IMR-90 (cell line): ENCODE results near the gene SDK1. TPM values are rescaled to one million over a fixed set of nuclear protein-coding genes. Genes with fewer than 3 reads are reported as not detected.

ENCODE experiments used
- ATAC-seq: fragments of 200-7000 bp; cut with Tn5 transposase; 2 replicates; pipeline ENCODE4 v1.9.1; 2020; ENCODE audit warnings: low read depth, mild to moderate bottlenecking, moderate library complexity
- BruUV-seq: library from RNA; stranded (reverse); fragments of 400-500 nt; replicated peaks from 2 replicates; lab custom pipeline; 2021; lab: Mats Ljungman, UMichigan
- CTCF ChIA-PET: fragments of 300-600 bp; formaldehyde crosslinking; extraction: SDS; loops from one replicate; lab custom pipeline; 2021; ENCODE audit warnings: antibody characterized with exemption; lab: Yijun Ruan, JAX
- POLR2A ChIA-PET: fragments of 300-600 bp; sonication (Branson Sonifier 250); formaldehyde crosslinking; loops from one replicate; lab custom pipeline; 2022; ENCODE audit warnings: antibody characterized with exemption; ENCODE audit not compliant: unreplicated experiment; lab: Charles Lee
- DNase-seq: peaks from one replicate; pipeline ENCODE4 v3.0.0; 2013
- H2AFZ ChIP-seq: replicated peaks from 2 replicates; pipeline ENCODE3; 2013; ENCODE audit warnings: low read length, mild to moderate bottlenecking; ENCODE audit not compliant: poor library complexity
- H2AK5ac ChIP-seq: 2 replicates; pipeline ENCODE4 v1.6.1; 2013; ENCODE audit warnings: low read depth, low read length, inconsistent platforms
- H2AK9ac ChIP-seq: replicated peaks from 2 replicates; pipeline ENCODE3; 2013; ENCODE audit warnings: mild to moderate bottlenecking, low read depth, low read length, moderate library complexity; ENCODE audit not compliant: poor library complexity
- H2BK120ac ChIP-seq: 2 replicates; pipeline ENCODE4 v1.6.1; 2013; ENCODE audit warnings: low read depth, low read length, inconsistent platforms
- H2BK15ac ChIP-seq: 3 replicates; pipeline ENCODE4 v1.6.1; 2013; ENCODE audit warnings: low read depth, low read length, inconsistent platforms
- H2BK20ac ChIP-seq: 2 replicates; pipeline ENCODE4 v1.6.1; 2013; ENCODE audit warnings: low read depth, mild to moderate bottlenecking, inconsistent platforms, low read length, moderate library complexity
- H2BK5ac ChIP-seq: 2 replicates; pipeline ENCODE4 v1.6.1; 2013; ENCODE audit warnings: mild to moderate bottlenecking, low read depth, low read length, inconsistent platforms; ENCODE audit not compliant: poor library complexity, severe bottlenecking
- H3K14ac ChIP-seq: replicated peaks from 2 replicates; pipeline ENCODE4 v1.6.1; 2013; ENCODE audit warnings: low read depth, low read length, inconsistent platforms
- H3K18ac ChIP-seq: 2 replicates; pipeline ENCODE4 v1.6.1; 2013; ENCODE audit warnings: low read depth, low read length, control low read depth
- H3K23ac ChIP-seq: 2 replicates; pipeline ENCODE4 v1.6.1; 2013; ENCODE audit warnings: low read depth, low read length, inconsistent platforms
- H3K27ac ChIP-seq: 2 replicates; pipeline ENCODE4 v1.5.1; 2013; ENCODE audit warnings: mild to moderate bottlenecking, control low read depth, low read length; ENCODE audit not compliant: insufficient read depth
- H3K27me3 ChIP-seq: 2 replicates; pipeline ENCODE4 v1.6.1; 2013; ENCODE audit warnings: low read length; ENCODE audit not compliant: control insufficient read depth, insufficient read depth
- H3K36me3 ChIP-seq: 2 replicates; pipeline ENCODE4 v1.6.1; 2013; ENCODE audit warnings: low read length, mixed read lengths; ENCODE audit not compliant: control insufficient read depth, insufficient read depth
- H3K4ac ChIP-seq: 2 replicates; pipeline ENCODE4 v1.6.1; 2013; ENCODE audit warnings: low read depth, low read length, inconsistent platforms
- H3K4me1 ChIP-seq: 2 replicates; pipeline ENCODE4 v1.6.1; 2013; ENCODE audit warnings: low read length, mixed read lengths; ENCODE audit not compliant: control insufficient read depth, insufficient read depth
- H3K4me2 ChIP-seq: 2 replicates; pipeline ENCODE4 v1.6.1; 2013; ENCODE audit warnings: low read depth, mild to moderate bottlenecking, control low read depth, low read length, moderate library complexity
- H3K4me3 ChIP-seq: 2 replicates; pipeline ENCODE4 v1.5.1; 2013; ENCODE audit warnings: low read depth, mild to moderate bottlenecking, control low read depth, low read length, moderate library complexity; ENCODE audit not compliant: insufficient read depth
- H3K56ac ChIP-seq: 2 replicates; pipeline ENCODE4 v1.6.1; 2013; ENCODE audit warnings: low read length, inconsistent platforms; ENCODE audit not compliant: insufficient read depth; ENCODE audit errors: extremely low read depth
- H3K79me1 ChIP-seq, 2 experiments: 2 replicates each; pipeline ENCODE4 v1.6.1; 2013; ENCODE audit warnings: low read length in 2 of 2, inconsistent platforms in 1 of 2, low read depth in 1 of 2
- H3K9ac ChIP-seq: 2 replicates; pipeline ENCODE4 v1.6.1; 2013; ENCODE audit warnings: low read depth, low read length, control low read depth
- H3K9me1 ChIP-seq: 2 replicates; pipeline ENCODE4 v1.6.1; 2013; ENCODE audit warnings: low read length, inconsistent platforms; ENCODE audit not compliant: insufficient read depth
- H3K9me3 ChIP-seq: 2 replicates; pipeline ENCODE4 v1.6.1; 2013; ENCODE audit warnings: low read length; ENCODE audit not compliant: control insufficient read depth, insufficient read depth
- H4K20me1 ChIP-seq: 2 replicates; pipeline ENCODE4 v1.6.1; 2013; ENCODE audit warnings: low read length, inconsistent platforms; ENCODE audit not compliant: insufficient read depth
- H4K5ac ChIP-seq: 2 replicates; pipeline ENCODE4 v1.6.1; 2013; ENCODE audit warnings: mild to moderate bottlenecking, low read depth, low read length, control low read depth
- H4K8ac ChIP-seq, 2 experiments: 2 replicates each; pipeline ENCODE4 v1.6.1; 2013; ENCODE audit warnings: low read depth in 2 of 2, low read length in 2 of 2, control low read depth in 1 of 2, inconsistent platforms in 1 of 2
- H4K91ac ChIP-seq: 2 replicates; pipeline ENCODE4 v1.6.1; 2013; ENCODE audit warnings: low read depth, low read length, inconsistent platforms; ENCODE audit not compliant: insufficient read depth
- BHLHE40 ChIP-seq: fragments of 150-350 bp; IDR thresholded peaks from 2 replicates; pipeline ENCODE4 v1.6.1; 2016; ENCODE audit warnings: mild to moderate bottlenecking, low read depth, low read length
- CEBPB ChIP-seq: IDR thresholded peaks from 2 replicates; pipeline ENCODE4 v1.6.1; 2012; ENCODE audit warnings: low read depth, low read length, improper control_type of control experiment
- CHD1 ChIP-seq: IDR thresholded peaks from 2 replicates; pipeline ENCODE4 v1.6.1; 2012; ENCODE audit warnings: low read depth, low read length, improper control_type of control experiment
- CTCF ChIP-seq: conservative IDR thresholded peaks from 2 replicates; pipeline ENCODE4 v1.5.1; 2012; ENCODE audit warnings: mild to moderate bottlenecking, low read depth, low read length, improper control_type of control experiment
- ELK1 ChIP-seq: fragments of 150-350 bp; IDR thresholded peaks from 2 replicates; pipeline ENCODE4 v1.6.1; 2016; ENCODE audit warnings: low read depth, mild to moderate bottlenecking, low read length, moderate library complexity, borderline replicate concordance
- FOS ChIP-seq: fragments of 150-350 bp; IDR thresholded peaks from 2 replicates; pipeline ENCODE4 v1.6.1; 2016; ENCODE audit warnings: low read depth, low read length
- MAFK ChIP-seq: IDR thresholded peaks from 2 replicates; pipeline ENCODE4 v1.6.1; 2012; ENCODE audit warnings: low read depth, low read length, improper control_type of control experiment
- MAZ ChIP-seq: IDR thresholded peaks from 2 replicates; pipeline ENCODE4 v1.6.1; 2012; ENCODE audit warnings: low read depth, mild to moderate bottlenecking, low read length, improper control_type of control experiment, moderate library complexity, borderline replicate concordance
- MXI1 ChIP-seq: IDR thresholded peaks from 2 replicates; pipeline ENCODE4 v1.6.1; 2012; ENCODE audit warnings: low read depth, mild to moderate bottlenecking, low read length, moderate library complexity, borderline replicate concordance
- NFE2L2 ChIP-seq: fragments of 150-350 bp; IDR thresholded peaks from 2 replicates; pipeline ENCODE4 v1.6.1; 2016; ENCODE audit warnings: low read depth, mild to moderate bottlenecking, low read length
- POLR2A ChIP-seq: IDR thresholded peaks from 2 replicates; pipeline ENCODE4 v1.6.1; 2012; ENCODE audit warnings: mild to moderate bottlenecking, low read depth, low read length
- RAD21 ChIP-seq: IDR thresholded peaks from 2 replicates; pipeline ENCODE4 v1.6.1; 2012; ENCODE audit warnings: low read length, improper control_type of control experiment
- RCOR1 ChIP-seq: IDR thresholded peaks from 2 replicates; pipeline ENCODE4 v1.6.1; 2012; ENCODE audit warnings: mild to moderate bottlenecking, low read length, improper control_type of control experiment; ENCODE audit not compliant: insufficient replicate concordance
- RFX5 ChIP-seq: IDR thresholded peaks from 2 replicates; pipeline ENCODE4 v1.8.0; 2012; ENCODE audit warnings: low read depth, mild to moderate bottlenecking, low read length, moderate library complexity
- SMC3 ChIP-seq: fragments of 150-350 bp; IDR thresholded peaks from 2 replicates; pipeline ENCODE4 v1.6.1; 2016; ENCODE audit warnings: low read depth, mild to moderate bottlenecking, antibody characterized with exemption, low read length, moderate library complexity
- USF2 ChIP-seq: fragments of 150-350 bp; IDR thresholded peaks from 2 replicates; pipeline ENCODE4 v1.6.1; 2017; ENCODE audit warnings: mild to moderate bottlenecking, antibody characterized with exemption, low read length, low read depth
- WGBS, 2 experiments: methylation state at CpG; one replicate each; pipeline versions ENCODE4 v1.1.5 to v1.1.7; 2013; ENCODE audit warnings: missing lambda C conversion rate in 2 of 2; ENCODE audit not compliant: insufficient read length in 1 of 2; ENCODE audit errors: extremely low coverage in 2 of 2; 5-methylcytosine and 5-hydroxymethylcytosine counted together
- dilution Hi-C: fragments of 300-500 bp; cut with HindIII; formaldehyde crosslinking; loops from one replicate; pipeline ENCODE4 v1.14.3; 2018; ENCODE audit warnings: low sequenced_read_pairs; ENCODE audit not compliant: unreplicated experiment
- in situ Hi-C: fragments of 300-500 bp; cut with MboI; formaldehyde crosslinking; loops from 3 replicates; pipeline ENCODE4 v1.14.3; 2019; ENCODE audit warnings: low sequenced_read_pairs, inconsistent platforms, mixed read lengths
- intact Hi-C: fragments of 100-400 bp; cut with micrococcal nuclease; formaldehyde crosslinking; loops from 2 replicates; pipeline ENCODE4 v1.10.0; 2022
- polyA plus RNA-seq, 3 experiments: library from polyadenylated mRNA; depleted of rRNA; stranded (reverse); fragments of >200 nt; gene quantifications; 2 replicates each; pipeline ENCODE4 v1.2.3, GENCODE V29; 2012; ENCODE audit warnings: low replicate concordance in 1 of 3
- total RNA-seq: library from RNA; depleted of rRNA; stranded (reverse); fragments of >200 nt; gene quantifications from 2 replicates; pipeline ENCODE4 v1.2.3, GENCODE V29; 2012

Gene SDK1
- total and polyA plus RNA-seq, 2 of the 4 experiments (the other 2 are of a cell fraction), result 1.5 to 1.6 TPM

GRCh38 chr7:4113976-4114375 is 812.9 kb downstream of the SDK1 start:
- H2BK15ac ChIP-seq, result no peak overlapping the region
- no peak overlapping the region for H2AK9ac ChIP-seq
- no peak overlapping the region for H4K8ac ChIP-seq
- no peak overlapping the region for H3K4ac ChIP-seq
- no peak overlapping the region for H3K18ac ChIP-seq
- no peak overlapping the region for H3K14ac ChIP-seq
- WGBS, 2 experiments, result 88% methylated on average over 11 of the region's 25 CpGs; no CpG with 5 or more reads in 1 of the 2 experiments
- no peak overlapping the region for H3K4me2 ChIP-seq
- in situ Hi-C loops (no loop called here), dilution Hi-C loops (no loop called here), intact Hi-C loops (no loop called here)
- ATAC-seq (no peak), DNase-seq (no peak)
- H3K27ac ChIP-seq, result no peak overlapping the region
- no peaks in the 10 kb centered on the region for H3K9me1 ChIP-seq
- ChIA-PET POLR2A (no interaction called here), CTCF (no interaction called here)
- H3K4me3 ChIP-seq, result no peak overlapping the region
- H2BK120ac ChIP-seq, result no peak overlapping the region
- no peak for TF ChIP-seq BHLHE40
- no peak for TF ChIP-seq MXI1
- no peak for TF ChIP-seq RAD21
- TF ChIP-seq POLR2A, result no peak
- TF ChIP-seq SMC3, result no peak
- no peak for TF ChIP-seq CEBPB
- TF ChIP-seq CHD1, result no peak
- no peak for TF ChIP-seq FOS
- no peak for TF ChIP-seq RFX5
- TF ChIP-seq NFE2L2, result no peak
- no peak for TF ChIP-seq MAZ
- TF ChIP-seq MAFK, result no peak
- TF ChIP-seq CTCF, result no peak
- no peak for TF ChIP-seq ELK1
- no peak for TF ChIP-seq RCOR1
- TF ChIP-seq USF2, result no peak
- no peak overlapping the region for H3K23ac ChIP-seq
- no peaks in the 10 kb centered on the region for H4K20me1 ChIP-seq
- no peak overlapping the region for H2AFZ ChIP-seq
- H2BK5ac ChIP-seq, result no peak overlapping the region
- no peak overlapping the region for H3K9ac ChIP-seq
- no TSS peak for BruUV-seq
- no peak overlapping the region for H4K91ac ChIP-seq
- no peak overlapping the region for H2BK20ac ChIP-seq
- peaks cover 10% of the 10 kb centered on the region for H3K9me3 ChIP-seq
- H3K27me3 ChIP-seq, result no peaks in the 10 kb centered on the region
- H4K5ac ChIP-seq, result no peak overlapping the region
- peaks cover 4% of the 10 kb centered on the region; the same call in 1 of the 2 replicates for H3K36me3 ChIP-seq
- no peak overlapping the region for H2AK5ac ChIP-seq
- no peaks in the 10 kb centered on the region for H3K4me1 ChIP-seq
- H3K56ac ChIP-seq, result no peak overlapping the region
- no peaks in the 10 kb centered on the region for H3K79me1 ChIP-seq
